Activated CD8-positive, alpha-beta T cell treated with anti-CD3 and anti-CD28 coated beads for 36 hours (primary cell): ENCODE results near the gene ROBO2. TPM values are rescaled to one million over a fixed set of nuclear protein-coding genes. Genes with fewer than 3 reads are reported as not detected.

Source experiments
- ATAC-seq: fragments of 200-7000 bp; cut with Tn5 transposase; one replicate; pipeline ENCODE4 v1.10.0; 2021; ENCODE audit warnings: mild to moderate bottlenecking, moderate library complexity
- CTCF ChIA-PET: fragments of 350-600 bp; sonication (Branson Sonifier 250); formaldehyde crosslinking; loops from one replicate; lab custom pipeline; 2021; ENCODE audit warnings: antibody characterized with exemption; lab: Charles Lee
- POLR2A ChIA-PET: fragments of 350-600 bp; sonication (Branson Sonifier 250); formaldehyde crosslinking; loops from one replicate; lab custom pipeline; 2021; ENCODE audit warnings: antibody characterized with exemption; lab: Charles Lee
- DNase-seq: peaks from one replicate; pipeline ENCODE4 v3.0.0-alpha.2; 2020
- H3K27ac Mint-ChIP-seq: one replicate; pipeline ENCODE4 v1.8.0; 2021; ENCODE audit warnings: mild to moderate bottlenecking, mixed read lengths
- H3K27me3 Mint-ChIP-seq: one replicate; pipeline ENCODE4 v1.8.0; 2021; ENCODE audit warnings: mixed read lengths
- H3K36me3 Mint-ChIP-seq: one replicate; pipeline ENCODE4 v1.8.0; 2021; ENCODE audit warnings: low read depth, mixed read lengths
- H3K4me1 Mint-ChIP-seq: one replicate; pipeline ENCODE4 v1.8.0; 2021; ENCODE audit warnings: low read depth, mixed read lengths
- H3K4me3 Mint-ChIP-seq: one replicate; pipeline ENCODE4 v1.8.0; 2021; ENCODE audit warnings: mild to moderate bottlenecking, moderate library complexity, mixed read lengths
- H3K9me3 Mint-ChIP-seq: one replicate; pipeline ENCODE4 v1.8.0; 2021; ENCODE audit warnings: mixed read lengths
- CTCF ChIP-seq: fragments of 200-600 bp; IDR thresholded peaks from one replicate; pipeline ENCODE4 v1.8.0; 2022; ENCODE audit warnings: antibody characterized with exemption, mild to moderate bottlenecking
- intact Hi-C: fragments of 100-400 bp; cut with micrococcal nuclease; formaldehyde crosslinking; loops from one replicate; pipeline ENCODE4 v1.10.0; 2022
- total RNA-seq, 2 experiments: library from RNA; stranded (reverse); gene quantifications; one replicate each; pipeline ENCODE4 v1.2.3, GENCODE V29; 2021

The ROBO2 gene
- total RNA-seq, 2 experiments from 2014 or later = not detected

DNA sequence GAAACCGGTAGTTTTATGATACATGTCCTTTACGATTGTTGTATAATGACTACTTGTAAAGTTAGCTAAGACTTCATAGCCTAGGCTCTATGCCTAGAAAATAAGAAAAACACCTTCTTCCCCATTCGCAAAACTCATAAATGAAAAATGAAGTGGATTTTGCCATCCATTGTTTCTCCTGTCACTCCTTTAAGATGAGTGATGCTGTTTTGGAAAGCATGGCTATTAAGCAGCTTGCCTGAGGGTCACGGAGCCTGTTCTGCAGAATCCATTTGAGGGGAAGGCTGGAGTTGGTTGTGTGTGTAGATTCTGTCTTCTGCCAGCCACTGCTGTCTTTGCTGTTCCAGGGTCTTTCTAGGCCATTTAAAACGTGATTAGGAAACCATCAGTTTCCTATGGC, 31.5 kb downstream of the ROBO2 start:
- H3K36me3 Mint-ChIP-seq = no peaks in the 10 kb centered on the region
- H3K27ac Mint-ChIP-seq = no peak overlapping the region
- no peak overlapping the region for H3K4me3 Mint-ChIP-seq
- ChIA-PET POLR2A (no interaction called here), CTCF (no interaction called here)
- ATAC-seq (no peak), DNase-seq (no peak)
- no peaks in the 10 kb centered on the region for H3K27me3 Mint-ChIP-seq
- intact Hi-C loops = no loop called here
- H3K9me3 Mint-ChIP-seq = peaks cover 4% of the 10 kb centered on the region
- no peak for TF ChIP-seq CTCF
- H3K4me1 Mint-ChIP-seq = no peaks in the 10 kb centered on the region

- Mint-ChIP-seq H3K36me3 (no peaks in the 10 kb centered on the region), H3K9me3 (peaks cover 4% of the 10 kb centered on the region), H3K27ac (no peak overlapping the region), H3K4me3 (no peak overlapping the region), H3K4me1 (no peaks in the 10 kb centered on the region), H3K27me3 (no peaks in the 10 kb centered on the region)
- no peak for TF ChIP-seq CTCF
- ATAC-seq (no peak), DNase-seq (no peak)
- ChIA-PET POLR2A (no interaction called here), CTCF (no interaction called here)
- intact Hi-C loops = no loop called here
Observed at GRCh38 chr3:77071809-77072208, 31.9 kb downstream of the ROBO2 start.

- no peak overlapping the region for H3K4me3 Mint-ChIP-seq
- ATAC-seq (no peak), DNase-seq (no peak)
- H3K27me3 Mint-ChIP-seq = no peaks in the 10 kb centered on the region
- intact Hi-C loops = no loop called here
- no peaks in the 10 kb centered on the region for H3K4me1 Mint-ChIP-seq
- POLR2A ChIA-PET = interaction anchor here (0.5 kb wide), 1 partner anchor 21 kb away, joined by 4 read pairs; no protein-coding TSS in a partner anchor
- CTCF ChIA-PET = no interaction called here
- no peaks in the 10 kb centered on the region for H3K36me3 Mint-ChIP-seq
- TF ChIP-seq CTCF = no peak
- no peak overlapping the region for H3K27ac Mint-ChIP-seq
- peaks cover 4% of the 10 kb centered on the region for H3K9me3 Mint-ChIP-seq
Observed at GRCh38 chr3:77072232-77072631, 32.3 kb downstream of the ROBO2 start.

DNA sequence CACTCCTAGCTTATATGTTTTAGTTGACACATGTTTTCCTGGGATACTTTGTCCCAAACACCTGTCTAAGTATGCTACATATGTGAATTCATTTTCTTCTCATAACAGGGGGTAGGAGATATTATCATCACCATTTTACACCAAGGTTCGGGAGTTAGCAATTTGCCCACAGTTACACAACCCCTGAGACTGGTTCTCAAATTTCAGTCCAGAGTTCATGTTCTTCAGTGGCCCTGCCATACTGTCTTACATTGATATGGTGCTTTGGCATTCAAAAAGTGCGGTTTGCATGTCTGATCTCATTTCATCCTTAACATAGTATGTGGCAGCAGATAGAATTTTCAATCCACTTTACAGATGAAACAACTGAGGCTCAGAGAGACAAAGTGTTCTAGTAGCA, 38.4 kb downstream of the ROBO2 start:
- intact Hi-C loops = no loop called here
- peaks cover 3% of the 10 kb centered on the region for H3K9me3 Mint-ChIP-seq
- no peak overlapping the region for H3K27ac Mint-ChIP-seq
- no peaks in the 10 kb centered on the region for H3K4me1 Mint-ChIP-seq
- no peaks in the 10 kb centered on the region for H3K36me3 Mint-ChIP-seq
- no peak overlapping the region for H3K4me3 Mint-ChIP-seq
- ATAC-seq = no peak
- H3K27me3 Mint-ChIP-seq = no peaks in the 10 kb centered on the region
- ChIA-PET CTCF (no interaction called here), POLR2A (no interaction called here)
- no peak for DNase-seq
- TF ChIP-seq CTCF = no peak

DNA sequence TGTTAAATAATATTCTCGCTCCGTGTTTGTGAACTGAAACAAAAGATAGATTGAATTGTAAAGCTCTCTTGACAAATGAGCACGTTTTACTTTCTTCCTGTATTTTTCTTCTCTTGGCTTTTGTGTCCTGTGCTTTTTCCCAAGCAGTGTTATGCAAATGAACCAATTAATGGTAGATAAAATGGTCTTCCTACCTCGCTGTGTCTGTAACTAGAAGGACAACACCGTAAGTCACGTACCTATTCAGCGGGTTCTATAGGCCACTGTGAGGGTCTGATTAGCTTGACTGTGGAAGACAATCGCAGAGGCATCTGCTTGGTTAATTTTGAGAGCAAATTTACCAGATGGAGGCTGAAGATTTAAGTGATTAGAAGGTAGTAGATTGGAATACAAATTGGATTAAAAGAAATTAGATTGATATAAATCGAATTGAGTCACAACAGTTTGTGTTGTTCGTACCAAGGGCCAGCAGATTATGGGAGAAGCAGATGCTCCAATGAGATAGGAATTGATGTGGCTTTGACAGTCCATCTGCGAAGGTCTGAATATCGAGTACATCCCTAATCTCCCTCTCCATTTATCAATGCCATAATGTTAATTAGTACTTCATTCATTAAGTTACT, 40.2 kb downstream of the ROBO2 start:
- ATAC-seq (no peak), DNase-seq (no peak)
- H3K36me3 Mint-ChIP-seq = no peaks in the 10 kb centered on the region
- peaks cover 6% of the 10 kb centered on the region for H3K9me3 Mint-ChIP-seq
- no peaks in the 10 kb centered on the region for H3K27me3 Mint-ChIP-seq
- no peak overlapping the region for H3K27ac Mint-ChIP-seq
- no peaks in the 10 kb centered on the region for H3K4me1 Mint-ChIP-seq
- H3K4me3 Mint-ChIP-seq = no peak overlapping the region
- ChIA-PET POLR2A (no interaction called here), CTCF (no interaction called here)
- intact Hi-C loops = no loop called here
- no peak for TF ChIP-seq CTCF
